Measurements from ENCODE around the gene PCSK2. TPM values are rescaled to one million over a fixed set of nuclear protein-coding genes. Genes with fewer than 3 reads are reported as not detected.

PCSK2 gene
- total RNA-seq, 1 donor from 2014 or later = 1.0 TPM

GRCh38 chr20:17372806-17373440 is 146.1 kb downstream of the PCSK2 start:
- Mint-ChIP-seq H3K9me3 (ENCODE audit: unreplicated experiment) (no peaks in the 10 kb centered on the region), H3K4me1 (ENCODE audit: unreplicated experiment) (no peaks in the 10 kb centered on the region), H3K36me3 (ENCODE audit: low read depth, unreplicated experiment) (no peaks in the 10 kb centered on the region), H3K27ac (ENCODE audit: unreplicated experiment) (no peak overlapping the region), H3K4me3 (ENCODE audit: unreplicated experiment) (no peak overlapping the region), H3K27me3 (ENCODE audit: unreplicated experiment) (no peaks in the 10 kb centered on the region)
- DNase-seq (ENCODE audit: low spot score) = no peak
- TF ChIP-seq, protein P1, sequence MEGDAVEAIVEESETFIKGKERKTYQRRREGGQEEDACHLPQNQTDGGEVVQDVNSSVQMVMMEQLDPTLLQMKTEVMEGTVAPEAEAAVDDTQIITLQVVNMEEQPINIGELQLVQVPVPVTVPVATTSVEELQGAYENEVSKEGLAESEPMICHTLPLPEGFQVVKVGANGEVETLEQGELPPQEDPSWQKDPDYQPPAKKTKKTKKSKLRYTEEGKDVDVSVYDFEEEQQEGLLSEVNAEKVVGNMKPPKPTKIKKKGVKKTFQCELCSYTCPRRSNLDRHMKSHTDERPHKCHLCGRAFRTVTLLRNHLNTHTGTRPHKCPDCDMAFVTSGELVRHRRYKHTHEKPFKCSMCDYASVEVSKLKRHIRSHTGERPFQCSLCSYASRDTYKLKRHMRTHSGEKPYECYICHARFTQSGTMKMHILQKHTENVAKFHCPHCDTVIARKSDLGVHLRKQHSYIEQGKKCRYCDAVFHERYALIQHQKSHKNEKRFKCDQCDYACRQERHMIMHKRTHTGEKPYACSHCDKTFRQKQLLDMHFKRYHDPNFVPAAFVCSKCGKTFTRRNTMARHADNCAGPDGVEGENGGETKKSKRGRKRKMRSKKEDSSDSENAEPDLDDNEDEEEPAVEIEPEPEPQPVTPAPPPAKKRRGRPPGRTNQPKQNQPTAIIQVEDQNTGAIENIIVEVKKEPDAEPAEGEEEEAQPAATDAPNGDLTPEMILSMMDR (IDR thresholded peaks at IDR 0.05; ENCODE audit: unreplicated experiment) = no peak

GRCh38 chr20:17374086-17374485 is 147.2 kb downstream of the PCSK2 start:
- TF ChIP-seq, protein P1 (IDR thresholded peaks at IDR 0.05; ENCODE audit: unreplicated experiment) = no peak
- Mint-ChIP-seq H3K4me3 (ENCODE audit: unreplicated experiment) (no peak overlapping the region), H3K4me1 (ENCODE audit: unreplicated experiment) (no peaks in the 10 kb centered on the region), H3K36me3 (ENCODE audit: low read depth, unreplicated experiment) (no peaks in the 10 kb centered on the region), H3K27ac (ENCODE audit: unreplicated experiment) (no peak overlapping the region), H3K9me3 (ENCODE audit: unreplicated experiment) (no peaks in the 10 kb centered on the region), H3K27me3 (ENCODE audit: unreplicated experiment) (no peaks in the 10 kb centered on the region)
- DNase-seq (ENCODE audit: low spot score) = no peak

DNA sequence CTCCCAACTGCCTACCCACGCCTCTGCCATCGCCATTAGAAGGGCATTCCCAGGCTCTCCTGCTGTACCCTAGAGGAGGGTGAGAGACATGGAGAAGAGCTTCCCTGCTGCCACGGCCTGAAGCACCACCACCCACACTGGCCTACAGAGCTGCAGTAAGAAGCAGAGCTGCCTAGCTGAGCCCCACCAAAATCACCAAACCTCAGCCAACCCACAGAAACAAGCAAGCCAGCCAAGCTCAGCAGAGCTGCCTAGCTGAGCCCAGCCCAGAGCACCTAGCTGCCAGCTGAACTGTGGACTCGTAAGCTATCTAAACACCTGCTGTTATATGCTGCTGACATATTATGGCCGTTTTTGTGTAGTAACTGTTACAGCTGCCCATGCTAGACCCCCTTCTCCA is 149.2 kb downstream of the PCSK2 start:
- TF ChIP-seq, protein P1 (IDR thresholded peaks at IDR 0.05; ENCODE audit: unreplicated experiment) = no peak
- no peak for DNase-seq (ENCODE audit: low spot score)
- Mint-ChIP-seq H3K27ac (ENCODE audit: unreplicated experiment) (no peak overlapping the region), H3K9me3 (ENCODE audit: unreplicated experiment) (no peaks in the 10 kb centered on the region), H3K4me3 (ENCODE audit: unreplicated experiment) (no peak overlapping the region), H3K36me3 (ENCODE audit: low read depth, unreplicated experiment) (no peaks in the 10 kb centered on the region), H3K4me1 (ENCODE audit: unreplicated experiment) (no peaks in the 10 kb centered on the region), H3K27me3 (ENCODE audit: unreplicated experiment) (no peaks in the 10 kb centered on the region)

DNA sequence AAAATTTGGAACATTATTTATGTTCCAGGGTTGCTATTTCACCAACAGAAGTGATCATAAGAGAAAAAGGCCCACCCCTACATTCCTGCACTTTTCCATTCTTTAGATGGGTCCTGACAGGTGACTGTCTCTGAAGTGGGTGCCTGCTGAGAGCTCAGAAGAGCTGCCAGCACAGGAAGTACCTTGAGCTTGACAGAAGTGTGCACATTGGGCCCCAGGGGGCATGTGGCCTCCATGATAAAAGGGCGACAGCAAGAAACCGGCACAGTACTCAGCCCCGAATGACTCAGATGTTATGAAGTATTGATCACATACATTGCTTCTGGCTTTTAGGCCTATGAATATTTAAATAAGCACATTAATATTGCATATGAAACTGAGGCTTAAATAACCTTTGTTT is 150.4 kb downstream of the PCSK2 start:
- H3K9me3 Mint-ChIP-seq (ENCODE audit: unreplicated experiment) = no peaks in the 10 kb centered on the region
- no peak overlapping the region for H3K4me3 Mint-ChIP-seq (ENCODE audit: unreplicated experiment)
- TF ChIP-seq, protein P1 (IDR thresholded peaks at IDR 0.05; ENCODE audit: unreplicated experiment) = no peak
- DNase-seq (ENCODE audit: low spot score) = no peak
- H3K27me3 Mint-ChIP-seq (ENCODE audit: unreplicated experiment) = no peaks in the 10 kb centered on the region
- no peak overlapping the region for H3K27ac Mint-ChIP-seq (ENCODE audit: unreplicated experiment)
- no peaks in the 10 kb centered on the region for H3K36me3 Mint-ChIP-seq (ENCODE audit: low read depth, unreplicated experiment)
- H3K4me1 Mint-ChIP-seq (ENCODE audit: unreplicated experiment) = no peaks in the 10 kb centered on the region

DNA sequence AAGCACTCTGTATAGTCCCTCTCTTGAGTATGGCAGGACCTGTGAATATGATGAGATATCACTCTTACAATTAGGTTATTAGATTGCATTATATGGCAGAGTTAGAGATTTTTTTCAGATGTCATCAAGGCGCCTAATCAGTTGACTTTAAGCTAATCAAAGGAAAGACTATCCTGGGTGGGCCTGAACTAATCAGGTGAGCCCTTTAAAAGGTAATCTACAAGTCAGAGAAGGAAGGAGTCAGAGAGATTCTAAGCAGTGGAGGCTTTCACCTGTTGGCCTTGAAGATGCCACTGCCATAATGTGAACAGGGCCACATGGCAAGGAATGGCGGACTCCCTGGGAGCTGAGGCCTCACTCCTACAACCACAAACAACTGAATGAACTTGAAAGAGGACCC is 152.8 kb downstream of the PCSK2 start:
- no peaks in the 10 kb centered on the region for H3K36me3 Mint-ChIP-seq (ENCODE audit: low read depth, unreplicated experiment)
- TF ChIP-seq, protein P1 (IDR thresholded peaks at IDR 0.05; ENCODE audit: unreplicated experiment) = no peak

More for the DNA sequence above, 152.8 kb downstream of the PCSK2 start:
- H3K4me3 Mint-ChIP-seq (ENCODE audit: unreplicated experiment) = no peak overlapping the region
- no peak overlapping the region for H3K27ac Mint-ChIP-seq (ENCODE audit: unreplicated experiment)
- no peaks in the 10 kb centered on the region for H3K4me1 Mint-ChIP-seq (ENCODE audit: unreplicated experiment)
- H3K9me3 Mint-ChIP-seq (ENCODE audit: unreplicated experiment) = no peaks in the 10 kb centered on the region
- no peak for DNase-seq (ENCODE audit: low spot score)
- no peaks in the 10 kb centered on the region for H3K27me3 Mint-ChIP-seq (ENCODE audit: unreplicated experiment)
